ENCODE data around the gene GASK1B. TPM values are rescaled to one million over a fixed set of nuclear protein-coding genes. Genes with fewer than 3 reads are reported as not detected.
A peak's percentile ranks its signal among the peaks of the same experiment; 100 is the strongest.

Gene GASK1B
- polyA plus RNA-seq, 6 donors from 2014 or later = 0.04 to 0.23 (median 0.20) TPM; not detected in 2

- Mint-ChIP-seq H3K36me3 (no peaks in the 10 kb centered on the region), H3K9me3 (peaks cover 0 to 2% (median 0%) of the 10 kb centered on the region in 7 donors), H3K27me3 (peaks cover 0 to 9% (median 8%) of the 10 kb centered on the region in 3 donors), H3K27ac (no peak overlapping the region), H3K4me1 (no peaks in the 10 kb centered on the region), H3K4me3 (no peak overlapping the region)
- ATAC-seq (ENCODE audit: low read depth in 2 of 2) = no peak
- DNase-seq = no peak
Observed at GRCh38 chr4:158201322-158201721, 28.5 kb upstream of the GASK1B start.

DNA sequence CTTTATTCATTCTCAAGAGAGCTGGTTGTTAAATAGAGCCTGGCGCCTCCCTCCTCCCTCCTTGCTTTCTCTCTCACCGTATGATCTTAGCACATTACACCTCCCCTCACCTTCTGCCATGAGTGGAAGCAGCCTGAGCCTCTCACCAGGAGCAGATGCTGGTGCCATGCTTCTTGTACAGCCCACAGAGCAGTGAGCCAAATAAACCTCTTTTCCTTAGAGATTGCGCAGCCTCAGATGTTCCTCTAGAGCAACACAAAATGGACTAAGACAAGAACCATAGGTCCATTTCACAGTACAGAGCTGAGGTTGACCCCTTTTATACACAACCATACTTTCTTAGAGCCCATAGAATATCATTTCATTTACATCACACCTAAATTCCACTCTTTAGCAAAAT is 27.4 kb upstream of the GASK1B start:
- Mint-ChIP-seq H3K27me3 (peaks cover 0 to 8% (median 4%) of the 10 kb centered on the region in 3 donors), H3K9me3 (no peaks in the 10 kb centered on the region), H3K36me3 (no peaks in the 10 kb centered on the region), H3K4me1 (no peaks in the 10 kb centered on the region), H3K4me3 (no peak overlapping the region), H3K27ac (peak overlapping the region in 1 of 6 donors; percentile 26)
- no peak for ATAC-seq (ENCODE audit: low read depth in 2 of 2)
- no peak for DNase-seq

GRCh38 chr4:158197194-158197776 is 24.5 kb upstream of the GASK1B start:
- Mint-ChIP-seq H3K27ac (no peak overlapping the region), H3K9me3 (no peaks in the 10 kb centered on the region), H3K27me3 (peaks cover 0 to 10% (median 8%) of the 10 kb centered on the region in 3 donors), H3K4me1 (no peaks in the 10 kb centered on the region), H3K36me3 (no peaks in the 10 kb centered on the region), H3K4me3 (no peak overlapping the region)
- ATAC-seq (ENCODE audit: low read depth in 2 of 2) = no peak
- DNase-seq = no peak

- no peak for DNase-seq
- ATAC-seq (ENCODE audit: low read depth in 2 of 2) = no peak
- no peaks in the 10 kb centered on the region for H3K9me3 Mint-ChIP-seq
- no peaks in the 10 kb centered on the region for H3K36me3 Mint-ChIP-seq
- peaks cover 0 to 10% (median 8%) of the 10 kb centered on the region in 3 donors for H3K27me3 Mint-ChIP-seq
- no peak overlapping the region for H3K4me3 Mint-ChIP-seq
- no peak overlapping the region for H3K27ac Mint-ChIP-seq
- no peaks in the 10 kb centered on the region for H3K4me1 Mint-ChIP-seq
Observed at GRCh38 chr4:158195297-158195696, 22.5 kb upstream of the GASK1B start.

- Mint-ChIP-seq H3K4me3 (no peak overlapping the region), H3K4me1 (no peaks in the 10 kb centered on the region), H3K27ac (no peak overlapping the region), H3K36me3 (no peaks in the 10 kb centered on the region), H3K9me3 (no peaks in the 10 kb centered on the region), H3K27me3 (peaks cover 0 to 10% (median 8%) of the 10 kb centered on the region in 3 donors)
- DNase-seq = no peak
- ATAC-seq (ENCODE audit: low read depth in 2 of 2) = no peak
Observed at GRCh38 chr4:158193171-158193749, 20.4 kb upstream of the GASK1B start.

GRCh38 chr4:158192439-158193158 is 19.8 kb upstream of the GASK1B start:
- Mint-ChIP-seq H3K4me3 (no peak overlapping the region), H3K4me1 (no peaks in the 10 kb centered on the region), H3K27me3 (peaks cover 0 to 10% (median 8%) of the 10 kb centered on the region in 3 donors), H3K27ac (no peak overlapping the region), H3K36me3 (no peaks in the 10 kb centered on the region), H3K9me3 (no peaks in the 10 kb centered on the region)
- DNase-seq = no peak
- no peak for ATAC-seq (ENCODE audit: low read depth in 2 of 2)

DNA sequence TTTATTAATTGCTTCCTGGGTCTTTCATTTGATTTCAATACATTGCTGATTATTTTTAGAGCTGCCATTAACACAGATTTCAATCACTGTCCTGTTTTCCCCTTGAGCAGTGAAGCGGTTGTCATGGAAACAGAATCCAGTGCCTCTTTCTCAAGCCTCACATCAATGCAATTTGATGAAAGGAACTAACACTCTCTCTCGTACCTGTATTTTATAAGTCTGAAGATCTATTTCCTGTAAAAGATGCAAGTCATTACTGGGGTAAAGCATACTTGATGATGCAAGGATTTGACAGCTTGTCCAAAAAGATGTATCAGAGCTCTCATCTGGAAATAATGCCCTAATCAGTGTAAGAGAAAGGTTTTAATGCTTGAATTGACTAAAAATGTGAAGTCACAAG is 17.9 kb upstream of the GASK1B start:
- DNase-seq = no peak
- no peak overlapping the region for H3K4me3 Mint-ChIP-seq
- H3K9me3 Mint-ChIP-seq = peaks cover 0 to 1% (median 0%) of the 10 kb centered on the region in 7 donors
- H3K27ac Mint-ChIP-seq = no peak overlapping the region
- ATAC-seq (ENCODE audit: low read depth in 2 of 2) = no peak
- peaks cover 0 to 6% (median 0%) of the 10 kb centered on the region in 3 donors for H3K27me3 Mint-ChIP-seq
- no peaks in the 10 kb centered on the region for H3K36me3 Mint-ChIP-seq
- H3K4me1 Mint-ChIP-seq = no peaks in the 10 kb centered on the region

GRCh38 chr4:158189422-158189821 is 16.6 kb upstream of the GASK1B start:
- H3K4me1 Mint-ChIP-seq = no peaks in the 10 kb centered on the region
- H3K4me3 Mint-ChIP-seq = no peak overlapping the region
- peaks cover 0 to 1% (median 0%) of the 10 kb centered on the region in 7 donors for H3K9me3 Mint-ChIP-seq
- no peak for DNase-seq
- no peak for ATAC-seq (ENCODE audit: low read depth in 2 of 2)
- H3K27ac Mint-ChIP-seq = no peak overlapping the region
- no peaks in the 10 kb centered on the region for H3K36me3 Mint-ChIP-seq
- H3K27me3 Mint-ChIP-seq = peaks cover 0 to 6% (median 0%) of the 10 kb centered on the region in 3 donors

- no peaks in the 10 kb centered on the region for H3K4me1 Mint-ChIP-seq
- H3K36me3 Mint-ChIP-seq = no peaks in the 10 kb centered on the region
- DNase-seq (no peak), ATAC-seq (ENCODE audit: low read depth in 2 of 2) (no peak)
- peaks cover 0 to 1% (median 0%) of the 10 kb centered on the region in 7 donors for H3K9me3 Mint-ChIP-seq
- peaks cover 0 to 4% (median 4%) of the 10 kb centered on the region in 3 donors for H3K27me3 Mint-ChIP-seq
- H3K27ac Mint-ChIP-seq = no peak overlapping the region
- no peak overlapping the region for H3K4me3 Mint-ChIP-seq
Observed at GRCh38 chr4:158186815-158187214, 14.0 kb upstream of the GASK1B start.

DNA sequence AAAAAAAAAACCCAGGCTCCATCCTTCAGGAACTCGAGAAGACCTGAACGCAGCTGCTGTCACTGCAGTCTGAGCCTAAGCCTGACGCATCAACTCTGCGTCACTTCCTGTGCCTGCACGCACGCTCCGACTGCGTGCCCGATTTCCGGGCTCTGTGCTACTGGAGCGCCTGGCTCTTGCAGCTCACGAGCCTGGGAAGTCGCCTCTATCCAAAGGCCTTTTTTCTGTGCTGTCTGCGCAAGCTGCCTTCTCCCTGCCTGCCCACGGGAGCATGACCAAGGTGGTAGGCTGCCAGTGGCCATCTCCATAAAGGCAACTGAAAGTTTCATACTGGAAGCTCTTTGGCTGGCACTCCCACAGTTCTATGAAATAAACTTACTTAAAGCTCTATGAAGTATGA is 9.9 kb upstream of the GASK1B start:
- no peak for ATAC-seq (ENCODE audit: low read depth in 2 of 2)
- Mint-ChIP-seq H3K4me1 (no peaks in the 10 kb centered on the region), H3K27me3 (peaks cover 4 to 20% (median 13%) of the 10 kb centered on the region in 3 donors), H3K27ac (no peak overlapping the region), H3K36me3 (no peaks in the 10 kb centered on the region), H3K9me3 (peaks cover 0 to 1% (median 0%) of the 10 kb centered on the region in 7 donors), H3K4me3 (no peak overlapping the region)
- no peak for DNase-seq

- H3K36me3 Mint-ChIP-seq = no peaks in the 10 kb centered on the region
- no peaks in the 10 kb centered on the region for H3K9me3 Mint-ChIP-seq
- H3K27ac Mint-ChIP-seq = peak overlapping the region in 1 of 6 donors; percentile 39
- peaks cover 4 to 28% (median 13%) of the 10 kb centered on the region in 3 donors for H3K27me3 Mint-ChIP-seq
- no peak for ATAC-seq (ENCODE audit: low read depth in 2 of 2)
- no peak for DNase-seq
- H3K4me1 Mint-ChIP-seq = no peaks in the 10 kb centered on the region
- no peak overlapping the region for H3K4me3 Mint-ChIP-seq
Observed at GRCh38 chr4:158181906-158182305, 9.1 kb upstream of the GASK1B start.

DNA sequence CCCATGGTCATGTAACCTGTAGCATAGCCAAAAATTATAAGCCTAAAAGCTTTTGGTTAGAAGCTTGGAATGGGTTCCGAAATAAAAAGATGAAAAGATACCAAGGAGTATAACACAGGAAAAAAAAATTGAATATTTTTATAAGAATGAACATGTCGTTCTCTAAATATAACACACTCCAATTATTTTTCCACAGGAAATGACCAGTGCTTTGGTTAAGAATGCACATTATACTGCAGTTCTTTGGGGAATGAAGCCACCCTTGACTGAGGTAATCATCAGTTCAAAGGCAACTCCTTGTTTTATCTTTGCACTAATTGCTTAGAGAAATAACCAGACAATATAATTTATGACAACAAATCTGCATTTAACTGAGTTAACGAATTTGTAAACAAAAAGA is 6.6 kb upstream of the GASK1B start:
- ATAC-seq (ENCODE audit: low read depth in 2 of 2) (no peak), DNase-seq (no peak)
- no peak overlapping the region for H3K27ac Mint-ChIP-seq
- H3K4me3 Mint-ChIP-seq = no peak overlapping the region
- no peaks in the 10 kb centered on the region for H3K4me1 Mint-ChIP-seq
- no peaks in the 10 kb centered on the region for H3K36me3 Mint-ChIP-seq
- H3K27me3 Mint-ChIP-seq = peaks cover 4 to 35% (median 13%) of the 10 kb centered on the region in 3 donors
- H3K9me3 Mint-ChIP-seq = no peaks in the 10 kb centered on the region

GRCh38 chr4:158176776-158177175 is 4.0 kb upstream of the GASK1B start:
- no peak overlapping the region for H3K27ac Mint-ChIP-seq
- no peak for ATAC-seq (ENCODE audit: low read depth in 2 of 2)
- DNase-seq = no peak
- no peaks in the 10 kb centered on the region for H3K36me3 Mint-ChIP-seq
- H3K4me3 Mint-ChIP-seq = no peak overlapping the region
- H3K27me3 Mint-ChIP-seq = peaks cover 0 to 52% (median 28%) of the 10 kb centered on the region in 3 donors
- H3K9me3 Mint-ChIP-seq = no peaks in the 10 kb centered on the region
- H3K4me1 Mint-ChIP-seq = peaks cover 0 to 3% (median 0%) of the 10 kb centered on the region in 3 donors

GRCh38 chr4:158176108-158176507 is 3.3 kb upstream of the GASK1B start:
- H3K4me1 Mint-ChIP-seq = peaks cover 0 to 3% (median 0%) of the 10 kb centered on the region in 3 donors
- no peaks in the 10 kb centered on the region for H3K9me3 Mint-ChIP-seq
- no peak overlapping the region for H3K4me3 Mint-ChIP-seq
- H3K27ac Mint-ChIP-seq = no peak overlapping the region
- H3K36me3 Mint-ChIP-seq = no peaks in the 10 kb centered on the region
- DNase-seq (no peak), ATAC-seq (ENCODE audit: low read depth in 2 of 2) (no peak)
- peaks cover 0 to 53% (median 30%) of the 10 kb centered on the region in 3 donors for H3K27me3 Mint-ChIP-seq
